Activated gamma-delta T cell treated with anti-CD3 and anti-CD28 coated beads, Interleukin-2, amount 50 U/mL, for 16 hours (primary cell): Measurements from ENCODE around the gene SEMA4D.

ENCODE experiments used
- DNase-seq: peaks from one replicate; pipeline ENCODE4 v3.0.0-alpha.2; 2020; ENCODE audit warnings: low read depth

SEMA4D gene

GRCh38 chr9:89367726-89368437, 130.0 kb downstream of the SEMA4D start:
- DNase-seq: no peak

GRCh38 chr9:89367281-89367680, 130.6 kb downstream of the SEMA4D start:
- DNase-seq: no peak

- no peak for DNase-seq
Observed at GRCh38 chr9:89366711-89367110, 131.2 kb downstream of the SEMA4D start.

GRCh38 chr9:89365532-89365912, 132.4 kb downstream of the SEMA4D start:
- no peak for DNase-seq

- no peak for DNase-seq
Observed at GRCh38 chr9:89364666-89365531, 133.0 kb downstream of the SEMA4D start.

- no peak for DNase-seq
Observed at GRCh38 chr9:89363921-89364665, 133.8 kb downstream of the SEMA4D start.

- no peak for DNase-seq
Observed at GRCh38 chr9:89363311-89363670, 134.6 kb downstream of the SEMA4D start.

- DNase-seq: no peak
Observed at GRCh38 chr9:89362647-89363310, 135.1 kb downstream of the SEMA4D start.

- DNase-seq: no peak
Observed at GRCh38 chr9:89361816-89362646, 135.9 kb downstream of the SEMA4D start.

GRCh38 chr9:89361031-89361430, 136.9 kb downstream of the SEMA4D start:
- no peak for DNase-seq

GRCh38 chr9:89360465-89360864, 137.4 kb downstream of the SEMA4D start:
- DNase-seq: no peak

- no peak for DNase-seq
Observed at GRCh38 chr9:89359751-89360261, 138.1 kb downstream of the SEMA4D start.

GRCh38 chr9:89358985-89359384, 138.9 kb downstream of the SEMA4D start:
- DNase-seq: no peak

- no peak for DNase-seq
Observed at GRCh38 chr9:89358376-89358916, 139.5 kb downstream of the SEMA4D start.

GRCh38 chr9:89357331-89358197, 140.3 kb downstream of the SEMA4D start:
- no peak for DNase-seq

- no peak for DNase-seq
Observed at GRCh38 chr9:89356782-89357181, 141.1 kb downstream of the SEMA4D start.

- no peak for DNase-seq
Observed at GRCh38 chr9:89354471-89354870, 143.4 kb downstream of the SEMA4D start.

GRCh38 chr9:89353989-89354388, 143.9 kb downstream of the SEMA4D start:
- no peak for DNase-seq

- no peak for DNase-seq
Observed at GRCh38 chr9:89352874-89353649, 144.9 kb downstream of the SEMA4D start.
